Endothelial cell (in vitro differentiated cells): ENCODE results near the gene NKAIN4. TPM values are rescaled to one million over a fixed set of nuclear protein-coding genes. Genes with fewer than 3 reads are reported as not detected.
"Not testable (repeated sequence)": the region's sequence is repeated elsewhere in the genome, so short reads cannot be mapped to it uniquely, and the experiment has no call there.

Source experiments
- DNase-seq: peaks from one replicate; pipeline ENCODE4 v3.0.0; 2021; ENCODE audit warnings: low spot score
- H3K27ac Mint-ChIP-seq: one replicate; pipeline ENCODE4 v1.8.0; 2021; ENCODE audit warnings: mixed read lengths, inconsistent platforms; ENCODE audit not compliant: unreplicated experiment
- H3K27me3 Mint-ChIP-seq: one replicate; pipeline ENCODE4 v1.8.0; 2021; ENCODE audit warnings: mild to moderate bottlenecking, moderate library complexity, mixed read lengths, inconsistent platforms; ENCODE audit not compliant: unreplicated experiment
- H3K36me3 Mint-ChIP-seq: one replicate; pipeline ENCODE4 v1.8.0; 2021; ENCODE audit warnings: mild to moderate bottlenecking, low read depth, mixed read lengths, inconsistent platforms; ENCODE audit not compliant: unreplicated experiment
- H3K4me1 Mint-ChIP-seq: one replicate; pipeline ENCODE4 v1.8.0; 2021; ENCODE audit warnings: mild to moderate bottlenecking, mixed read lengths, inconsistent platforms; ENCODE audit not compliant: unreplicated experiment
- H3K4me3 Mint-ChIP-seq: one replicate; pipeline ENCODE4 v1.8.0; 2021; ENCODE audit warnings: mild to moderate bottlenecking, mixed read lengths, inconsistent platforms; ENCODE audit not compliant: unreplicated experiment
- H3K9me3 Mint-ChIP-seq: one replicate; pipeline ENCODE4 v1.8.0; 2021; ENCODE audit warnings: mixed read lengths, inconsistent platforms; ENCODE audit not compliant: unreplicated experiment
- total RNA-seq: library from RNA; stranded (reverse); fragmentation: NEBNext Ultra II Directional; extraction: Animal tissue kit (Norgen Biotek cat#: 25700); gene quantifications from one replicate; pipeline ENCODE4 v1.2.1, GENCODE V29; 2021; ENCODE audit not compliant: unreplicated experiment
- TF ChIP-seq, protein P1 (sequence below): fragments of 200-600 bp; sonication (generic); IDR thresholded peaks from one replicate; pipeline ENCODE4 v1.5.0; 2021; ENCODE audit warnings: antibody characterized with exemption; ENCODE audit not compliant: unreplicated experiment

NKAIN4 gene
- total RNA-seq, 1 donor from 2014 or later = 3.3 TPM

DNA sequence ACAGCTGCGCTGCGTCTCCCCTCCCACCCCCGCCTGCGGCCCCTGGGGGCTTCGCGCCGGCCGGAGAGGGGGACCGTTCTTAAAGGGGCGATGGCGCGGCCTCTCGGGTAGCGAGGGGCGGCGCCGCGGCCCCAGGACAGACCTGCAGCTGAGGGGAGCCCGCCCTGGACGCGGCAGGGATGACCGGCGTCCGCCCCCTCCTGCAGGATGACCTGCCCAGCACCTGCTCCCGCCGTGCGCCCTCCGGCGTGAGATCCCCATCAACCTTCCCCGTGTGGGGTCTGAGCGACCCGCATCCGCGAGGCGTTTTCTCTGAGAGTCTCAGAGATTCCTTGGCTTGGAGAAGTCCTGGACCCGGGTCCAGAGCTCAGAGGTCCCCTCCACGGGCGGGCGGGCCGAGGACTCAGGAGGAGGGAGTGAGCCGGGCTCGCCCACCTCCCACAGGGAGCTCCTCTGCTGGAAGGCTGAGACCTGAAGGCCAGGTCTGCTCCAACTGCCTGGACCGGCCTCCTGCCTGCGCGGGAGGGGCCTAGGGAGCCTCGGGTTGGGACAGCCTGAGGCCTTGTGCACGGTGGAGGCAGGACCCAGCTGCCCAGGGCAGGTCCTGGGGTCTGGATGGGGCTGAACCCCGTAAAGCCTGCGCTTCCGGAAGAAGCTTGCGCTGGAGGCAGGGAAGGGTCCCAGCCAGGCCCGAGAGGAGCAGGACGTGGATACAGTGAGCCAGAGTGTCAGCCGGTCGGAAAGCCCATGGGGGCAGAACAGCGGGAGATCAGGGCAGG, 532 bp upstream of the NKAIN4 start:
- no peak overlapping the region for H3K4me3 Mint-ChIP-seq
- TF ChIP-seq, protein P1, sequence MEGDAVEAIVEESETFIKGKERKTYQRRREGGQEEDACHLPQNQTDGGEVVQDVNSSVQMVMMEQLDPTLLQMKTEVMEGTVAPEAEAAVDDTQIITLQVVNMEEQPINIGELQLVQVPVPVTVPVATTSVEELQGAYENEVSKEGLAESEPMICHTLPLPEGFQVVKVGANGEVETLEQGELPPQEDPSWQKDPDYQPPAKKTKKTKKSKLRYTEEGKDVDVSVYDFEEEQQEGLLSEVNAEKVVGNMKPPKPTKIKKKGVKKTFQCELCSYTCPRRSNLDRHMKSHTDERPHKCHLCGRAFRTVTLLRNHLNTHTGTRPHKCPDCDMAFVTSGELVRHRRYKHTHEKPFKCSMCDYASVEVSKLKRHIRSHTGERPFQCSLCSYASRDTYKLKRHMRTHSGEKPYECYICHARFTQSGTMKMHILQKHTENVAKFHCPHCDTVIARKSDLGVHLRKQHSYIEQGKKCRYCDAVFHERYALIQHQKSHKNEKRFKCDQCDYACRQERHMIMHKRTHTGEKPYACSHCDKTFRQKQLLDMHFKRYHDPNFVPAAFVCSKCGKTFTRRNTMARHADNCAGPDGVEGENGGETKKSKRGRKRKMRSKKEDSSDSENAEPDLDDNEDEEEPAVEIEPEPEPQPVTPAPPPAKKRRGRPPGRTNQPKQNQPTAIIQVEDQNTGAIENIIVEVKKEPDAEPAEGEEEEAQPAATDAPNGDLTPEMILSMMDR = no peak
- DNase-seq = no peak
- H3K9me3 Mint-ChIP-seq = peaks cover 4% of the 10 kb centered on the region
- peaks cover 19% of the 10 kb centered on the region for H3K36me3 Mint-ChIP-seq
- peaks cover 7% of the 10 kb centered on the region for H3K27me3 Mint-ChIP-seq
- peaks cover 29% of the 10 kb centered on the region for H3K4me1 Mint-ChIP-seq
- H3K27ac Mint-ChIP-seq = no peak overlapping the region

DNA sequence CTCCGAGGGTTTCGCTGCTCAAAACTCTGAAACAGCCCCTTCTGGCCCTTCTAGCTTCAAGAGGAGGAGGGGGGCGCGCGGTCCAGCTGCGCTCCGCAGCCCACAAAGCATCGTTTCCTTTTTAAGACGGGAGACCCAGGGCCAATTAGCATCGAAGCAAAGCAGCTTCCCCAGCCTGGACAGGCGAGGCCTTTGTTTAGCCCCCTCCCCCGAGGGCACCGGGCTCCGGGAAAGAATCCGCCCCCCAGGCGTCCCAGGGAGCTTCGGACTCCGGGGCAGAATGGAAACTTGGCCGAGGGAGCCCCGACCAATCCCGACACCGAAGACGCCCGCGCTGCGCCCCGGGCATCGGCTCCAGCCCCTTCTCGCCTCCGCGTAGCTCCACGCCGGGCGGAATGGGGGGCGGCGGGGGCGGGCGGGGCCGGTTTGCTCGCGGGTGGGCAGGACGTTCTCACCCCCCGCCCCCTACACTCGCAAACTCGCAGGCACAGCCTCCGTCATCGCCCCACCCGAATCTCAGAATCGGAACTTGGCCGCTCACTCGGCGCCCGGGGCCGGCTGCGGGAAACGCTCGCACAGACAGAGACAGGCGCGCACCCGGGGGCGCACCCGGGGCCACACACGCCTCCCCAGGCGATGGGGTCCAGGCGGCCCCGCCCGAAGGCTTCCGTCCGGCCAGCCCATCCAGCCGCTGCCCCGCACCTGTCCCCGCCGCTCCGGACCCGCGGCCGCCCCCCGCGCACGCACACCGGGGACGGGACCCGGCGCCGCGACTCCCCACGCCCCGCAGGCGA, 628 bp downstream of the NKAIN4 start:
- TF ChIP-seq, protein P1 = no peak
- Mint-ChIP-seq H3K4me1 (peaks cover 23% of the 10 kb centered on the region), H3K36me3 (peaks cover 19% of the 10 kb centered on the region), H3K9me3 (peaks cover 4% of the 10 kb centered on the region), H3K4me3 (no peak overlapping the region), H3K27me3 (peaks cover 13% of the 10 kb centered on the region), H3K27ac (no peak overlapping the region)
- DNase-seq = peak; percentile 40

DNA sequence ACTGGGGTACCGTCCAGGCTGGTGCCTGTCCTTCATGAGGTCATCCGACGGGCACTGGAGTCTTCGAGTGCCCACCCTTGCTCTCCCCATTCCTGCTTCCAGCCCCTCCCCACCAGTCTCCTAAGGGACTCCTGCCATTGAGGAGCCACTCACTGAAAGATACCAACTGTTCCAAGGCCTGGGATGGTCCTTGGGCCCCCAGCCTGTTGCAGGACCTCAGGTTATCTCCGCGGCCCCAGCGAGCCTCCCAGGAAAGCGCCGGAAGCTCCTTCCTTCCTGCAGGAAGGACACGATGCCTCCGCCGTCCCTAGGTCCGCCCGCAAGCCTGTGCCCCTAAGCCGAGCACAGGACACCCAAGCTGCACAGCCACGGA, 1.2 kb downstream of the NKAIN4 start:
- TF ChIP-seq, protein P1 = no peak
- H3K36me3 Mint-ChIP-seq = peaks cover 19% of the 10 kb centered on the region
- peaks cover 15% of the 10 kb centered on the region for H3K27me3 Mint-ChIP-seq
- DNase-seq = no peak
- peaks cover 4% of the 10 kb centered on the region for H3K9me3 Mint-ChIP-seq
- no peak overlapping the region for H3K27ac Mint-ChIP-seq
- peak overlapping the region; percentile 38 for H3K4me3 Mint-ChIP-seq
- H3K4me1 Mint-ChIP-seq = peaks cover 19% of the 10 kb centered on the region

DNA sequence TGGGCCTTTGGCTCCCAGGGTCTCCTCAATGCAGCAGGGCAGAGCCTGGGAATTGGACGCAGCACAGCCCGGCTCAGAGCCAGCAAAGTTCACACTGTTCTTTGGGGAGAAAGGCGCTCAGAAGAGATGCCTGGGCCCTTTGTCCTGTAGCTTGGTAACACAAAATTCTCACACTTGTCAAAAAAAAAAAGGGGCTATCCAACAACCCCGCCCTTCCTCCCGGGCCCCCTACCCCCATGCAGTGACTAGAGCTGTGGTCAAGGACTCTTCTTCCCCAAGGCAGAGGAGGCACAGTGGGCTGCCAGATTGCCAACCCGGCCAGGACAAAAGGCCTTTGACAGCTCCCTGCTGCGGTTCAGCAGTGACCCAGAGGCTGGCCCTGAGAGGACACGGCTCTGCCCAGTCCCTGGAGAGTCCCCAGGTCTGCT, 2.0 kb downstream of the NKAIN4 start:
- TF ChIP-seq, protein P1 = no peak
- Mint-ChIP-seq H3K9me3 (peaks cover 4% of the 10 kb centered on the region), H3K4me1 (peaks cover 14% of the 10 kb centered on the region), H3K27ac (no peak overlapping the region), H3K4me3 (no peak overlapping the region), H3K27me3 (peaks cover 13% of the 10 kb centered on the region), H3K36me3 (peaks cover 14% of the 10 kb centered on the region)
- DNase-seq = no peak

DNA sequence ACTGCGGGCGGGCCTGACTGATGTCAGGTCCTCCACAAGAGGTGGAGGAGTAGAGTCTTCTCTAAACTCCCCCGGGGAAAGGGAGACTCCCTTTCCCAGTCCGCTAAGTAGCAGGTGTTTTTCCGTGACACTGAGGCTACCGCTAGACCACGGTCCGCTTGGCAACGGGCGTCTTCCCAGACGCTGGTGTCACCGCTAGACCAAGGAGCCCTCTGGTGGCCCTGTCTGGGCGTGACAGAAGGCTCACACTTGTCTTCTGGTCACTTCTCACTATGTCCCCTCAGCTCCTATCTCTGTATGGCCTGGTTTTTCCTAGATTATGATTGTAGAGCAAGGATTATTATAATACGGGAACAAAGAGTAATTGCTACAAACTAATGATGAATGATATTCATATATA, 2.9 kb downstream of the NKAIN4 start:
- not testable (repeated sequence) for H3K4me1 Mint-ChIP-seq

More for the DNA sequence above, 2.9 kb downstream of the NKAIN4 start:
- H3K27ac Mint-ChIP-seq, H3K4me3 Mint-ChIP-seq, H3K9me3 Mint-ChIP-seq, H3K36me3 Mint-ChIP-seq: not testable (repeated sequence)
- DNase-seq = peak; percentile 39
- peaks cover 13% of the 10 kb centered on the region for H3K27me3 Mint-ChIP-seq
